ENCODE data around the gene RPL35. TPM values are rescaled to one million over a fixed set of nuclear protein-coding genes. Genes with fewer than 3 reads are reported as not detected.
"Not testable (repeated sequence)": the region's sequence is repeated elsewhere in the genome, so short reads cannot be mapped to it uniquely, and the experiment has no call there.

RPL35 gene
- total RNA-seq, 2 experiments from 2014 or later = 2,220 to 2,231 TPM

- H3K4me3 Mint-ChIP-seq = no peak overlapping the region
- no peaks in the 10 kb centered on the region for H3K36me3 Mint-ChIP-seq
- peaks cover 24% of the 10 kb centered on the region for H3K27me3 Mint-ChIP-seq
- no peaks in the 10 kb centered on the region for H3K4me1 Mint-ChIP-seq
- DNase-seq = no peak
- no peaks in the 10 kb centered on the region for H3K9me3 Mint-ChIP-seq
- no peak overlapping the region for H3K27ac Mint-ChIP-seq
These were observed 14.8 kb downstream of the RPL35 start for GRCh38 chr9:124846969-124847368.

- DNase-seq, H3K4me3 Mint-ChIP-seq, H3K4me1 Mint-ChIP-seq, H3K27ac Mint-ChIP-seq, H3K36me3 Mint-ChIP-seq, H3K9me3 Mint-ChIP-seq: not testable (repeated sequence)
- H3K27me3 Mint-ChIP-seq = peaks cover 23% of the 10 kb centered on the region
These were observed 15.3 kb downstream of the RPL35 start for GRCh38 chr9:124846467-124846866.

DNA sequence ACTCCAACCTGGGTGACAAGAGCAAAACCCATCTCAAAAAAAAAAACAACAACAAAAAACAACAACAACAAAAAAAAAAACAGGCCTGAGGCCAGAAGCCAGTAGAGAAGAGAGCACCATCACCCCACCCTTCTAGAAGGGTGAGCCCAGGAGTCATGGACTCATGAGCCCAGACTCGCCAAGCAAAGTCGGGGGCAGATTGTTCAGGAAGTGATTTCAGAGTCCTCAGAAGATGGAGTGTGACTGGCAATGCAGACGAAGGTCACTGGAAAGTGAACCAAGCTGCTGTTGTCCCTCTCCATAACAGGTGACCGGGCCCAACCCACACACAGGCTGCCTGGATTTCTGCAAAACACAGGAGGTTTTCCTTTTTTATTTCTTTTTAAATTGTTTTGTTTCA lies 17.5 kb downstream of the RPL35 start:
- Mint-ChIP-seq H3K4me1 (no peaks in the 10 kb centered on the region), H3K36me3 (no peaks in the 10 kb centered on the region), H3K27me3 (peaks cover 26% of the 10 kb centered on the region), H3K9me3 (no peaks in the 10 kb centered on the region), H3K4me3 (no peak overlapping the region), H3K27ac (no peak overlapping the region)
- no peak for DNase-seq

DNA sequence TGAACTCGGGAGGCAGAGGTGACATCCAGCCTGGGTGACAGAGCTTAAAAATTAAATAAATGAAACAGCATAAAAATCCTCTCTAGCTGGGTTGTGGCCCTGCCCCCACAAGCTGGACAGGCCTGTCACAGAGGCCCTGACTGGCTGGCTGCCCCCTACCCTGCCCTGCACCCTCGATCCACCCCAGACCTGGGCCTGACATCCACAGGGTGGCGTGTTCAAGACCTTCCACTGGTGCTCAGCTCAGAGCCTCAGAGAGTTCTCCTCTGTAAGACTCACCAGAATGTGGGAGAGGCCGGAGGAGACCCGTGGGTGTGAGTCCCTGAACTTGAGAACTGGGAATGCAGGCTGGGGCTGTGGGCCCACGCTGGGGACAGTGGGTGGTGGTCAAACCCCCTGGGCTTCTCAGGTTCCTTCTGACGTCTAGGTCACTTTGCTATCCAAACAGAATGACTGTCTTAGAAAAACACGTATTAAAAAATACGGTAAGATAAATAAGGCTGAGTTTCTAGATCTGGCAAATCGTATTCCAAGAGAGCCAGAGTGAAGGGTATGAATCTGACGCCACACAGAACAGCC lies 18.2 kb downstream of the RPL35 start:
- H3K4me1 Mint-ChIP-seq = no peaks in the 10 kb centered on the region
- no peak overlapping the region for H3K27ac Mint-ChIP-seq
- H3K36me3 Mint-ChIP-seq = no peaks in the 10 kb centered on the region
- no peaks in the 10 kb centered on the region for H3K9me3 Mint-ChIP-seq
- H3K4me3 Mint-ChIP-seq = no peak overlapping the region
- peaks cover 24% of the 10 kb centered on the region for H3K27me3 Mint-ChIP-seq
- DNase-seq = no peak

- Mint-ChIP-seq H3K27me3 (peaks cover 33% of the 10 kb centered on the region), H3K27ac (no peak overlapping the region), H3K4me1 (no peaks in the 10 kb centered on the region), H3K4me3 (no peak overlapping the region), H3K36me3 (no peaks in the 10 kb centered on the region), H3K9me3 (no peaks in the 10 kb centered on the region)
- no peak for DNase-seq
These were observed 20.5 kb downstream of the RPL35 start for GRCh38 chr9:124841075-124841821.

DNA sequence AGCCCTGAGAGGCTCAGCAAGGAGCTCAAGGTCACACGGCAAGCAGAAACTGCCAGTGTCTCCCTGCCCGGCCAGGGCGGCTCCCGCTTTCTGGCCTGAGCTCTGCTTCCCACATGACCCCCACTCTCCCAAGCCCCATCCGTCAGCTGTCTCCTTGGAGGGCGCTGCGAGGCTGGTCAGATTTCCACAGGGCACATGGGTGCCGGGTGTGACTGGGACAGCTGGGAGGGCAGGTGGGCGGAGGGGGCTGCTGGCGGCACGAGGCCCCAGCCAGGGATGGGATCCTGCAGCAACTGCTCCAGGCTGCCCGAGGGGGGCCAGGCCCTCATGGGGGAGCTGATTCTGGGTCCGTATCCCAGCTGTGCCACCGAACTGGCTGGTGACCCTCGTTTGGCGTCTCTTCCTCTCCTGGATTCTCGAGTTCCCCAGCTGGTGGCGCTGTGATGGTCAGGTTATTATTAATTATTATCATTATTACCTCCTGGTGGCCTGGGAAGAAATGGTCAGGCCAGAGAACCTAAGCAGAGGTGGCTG lies 21.4 kb downstream of the RPL35 start:
- Mint-ChIP-seq H3K27ac (no peak overlapping the region), H3K4me1 (no peaks in the 10 kb centered on the region), H3K27me3 (peaks cover 39% of the 10 kb centered on the region), H3K4me3 (no peak overlapping the region), H3K9me3 (no peaks in the 10 kb centered on the region), H3K36me3 (no peaks in the 10 kb centered on the region)
- no peak for DNase-seq

DNA sequence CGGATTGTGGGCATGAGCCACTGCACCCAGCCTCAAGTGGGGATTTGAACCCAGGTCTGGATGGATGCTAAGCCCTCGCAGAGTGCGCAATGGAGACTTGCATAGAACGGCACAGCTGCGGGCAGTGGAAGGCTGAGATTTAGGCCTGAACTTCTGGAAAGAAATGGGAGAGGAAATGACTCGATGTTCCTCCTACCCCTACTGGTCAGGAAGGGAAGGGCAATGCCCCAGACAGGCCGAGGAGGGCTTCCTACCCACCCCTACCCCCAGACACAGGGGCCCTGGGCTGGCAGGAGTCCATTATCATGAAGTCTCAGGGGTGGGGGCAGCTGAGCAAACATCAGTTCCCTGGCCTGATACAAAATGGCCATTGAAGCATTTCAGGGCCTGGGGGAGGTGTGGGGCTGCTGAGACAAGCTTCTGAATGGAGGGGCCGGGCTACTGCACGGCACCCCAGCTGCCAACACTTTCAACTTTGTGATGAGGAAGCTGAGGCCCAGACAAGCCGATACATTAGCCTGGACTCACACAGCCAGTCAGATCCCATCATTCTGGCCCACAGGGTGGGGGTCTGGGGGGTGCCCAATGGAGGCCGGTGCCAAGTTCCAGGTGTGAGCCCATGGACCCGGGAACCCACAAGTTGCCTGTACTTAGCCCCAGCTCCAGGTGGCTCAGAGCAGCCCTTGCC lies 22.0 kb downstream of the RPL35 start:
- DNase-seq = no peak
- Mint-ChIP-seq H3K9me3 (no peaks in the 10 kb centered on the region), H3K4me3 (no peak overlapping the region), H3K27me3 (peaks cover 40% of the 10 kb centered on the region), H3K27ac (no peak overlapping the region), H3K4me1 (no peaks in the 10 kb centered on the region), H3K36me3 (no peaks in the 10 kb centered on the region)

DNA sequence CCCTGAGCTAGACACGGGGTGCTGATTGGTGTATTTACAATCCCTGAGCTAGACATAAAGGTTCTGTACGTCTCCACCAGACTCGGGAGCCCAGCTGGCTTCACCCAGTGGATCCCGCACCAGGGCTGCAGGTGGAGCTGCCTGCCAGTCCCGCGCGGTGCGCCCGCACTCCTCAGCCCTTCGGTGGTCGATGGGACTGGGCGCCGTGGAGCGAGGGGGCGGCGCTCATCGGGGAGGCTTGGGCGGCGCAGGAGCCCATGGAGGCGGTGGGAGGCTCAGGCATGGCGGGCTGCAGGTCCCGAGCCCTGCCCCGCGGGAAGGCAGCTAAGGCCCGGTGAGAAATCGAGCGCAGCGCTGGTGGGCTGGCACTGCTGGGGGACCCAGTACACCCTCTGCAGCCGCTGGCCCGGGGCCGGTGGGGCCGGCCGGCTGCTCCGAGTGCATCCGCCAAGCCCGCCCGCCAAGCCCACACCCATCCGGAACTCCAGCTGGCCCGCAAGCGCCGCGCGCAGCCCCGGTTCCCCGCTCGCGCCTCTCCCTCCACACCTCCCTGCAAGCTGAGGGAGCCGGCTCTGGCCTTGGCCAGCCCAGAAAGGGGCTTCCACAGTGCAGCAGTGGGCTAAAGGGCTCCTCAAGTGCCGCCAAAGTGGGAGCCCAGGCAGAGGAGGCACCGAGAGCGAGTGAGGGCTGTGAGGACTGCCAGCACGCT lies 23.0 kb downstream of the RPL35 start:
- H3K4me3 Mint-ChIP-seq, H3K36me3 Mint-ChIP-seq, H3K9me3 Mint-ChIP-seq, H3K4me1 Mint-ChIP-seq, DNase-seq, H3K27ac Mint-ChIP-seq: not testable (repeated sequence)
- H3K27me3 Mint-ChIP-seq = peaks cover 44% of the 10 kb centered on the region

DNA sequence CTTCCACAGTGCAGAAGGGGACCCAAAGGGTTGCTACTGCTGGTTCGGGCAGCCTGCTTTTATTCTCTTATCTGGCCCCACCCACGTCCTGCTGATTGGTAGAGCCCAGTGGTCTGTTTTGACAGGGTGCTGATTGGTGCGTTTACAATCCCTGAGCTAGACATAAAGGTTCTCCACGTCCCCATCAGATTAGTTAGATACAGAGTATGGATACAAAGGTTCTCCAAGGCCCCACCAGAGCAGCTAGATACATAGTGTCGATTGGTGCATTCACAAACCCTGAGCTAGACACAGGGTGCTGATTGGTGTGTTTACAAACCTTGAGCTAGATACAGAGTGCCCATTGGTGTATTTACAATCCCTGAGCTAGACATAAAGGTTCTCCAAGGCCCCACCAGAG lies 23.6 kb downstream of the RPL35 start:
- not testable (repeated sequence) for H3K4me3 Mint-ChIP-seq

GRCh38 chr9:124835026-124835557 lies 26.7 kb downstream of the RPL35 start:
- no peak overlapping the region for H3K27ac Mint-ChIP-seq
- no peaks in the 10 kb centered on the region for H3K36me3 Mint-ChIP-seq
- H3K27me3 Mint-ChIP-seq = peaks cover 40% of the 10 kb centered on the region
- no peak for DNase-seq
- H3K4me1 Mint-ChIP-seq = no peaks in the 10 kb centered on the region
- no peaks in the 10 kb centered on the region for H3K9me3 Mint-ChIP-seq
- H3K4me3 Mint-ChIP-seq = no peak overlapping the region

More for the DNA sequence above, 23.6 kb downstream of the RPL35 start:
- not testable (repeated sequence) for H3K27ac Mint-ChIP-seq, H3K4me1 Mint-ChIP-seq, H3K9me3 Mint-ChIP-seq, DNase-seq, H3K36me3 Mint-ChIP-seq
- peaks cover 44% of the 10 kb centered on the region for H3K27me3 Mint-ChIP-seq

DNA sequence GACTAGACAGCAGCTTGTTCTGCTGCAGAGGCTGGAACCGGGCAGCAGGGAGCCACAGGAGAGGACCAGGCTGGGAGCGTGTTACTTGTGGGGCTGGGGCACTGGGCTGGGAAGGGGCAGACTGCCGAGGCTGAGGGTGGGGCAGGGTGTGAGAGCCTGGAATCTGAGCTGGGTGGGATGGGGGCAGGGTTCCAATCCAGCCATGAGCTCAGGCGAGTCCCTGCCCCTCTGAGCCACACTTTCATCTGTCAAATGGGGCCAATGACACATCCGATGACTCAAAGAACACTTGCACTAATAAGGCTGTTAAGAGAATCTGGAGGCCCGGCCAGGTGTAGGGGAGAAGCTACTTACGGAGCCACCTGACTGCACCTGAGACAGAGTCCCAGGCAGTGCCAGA lies 27.2 kb downstream of the RPL35 start:
- no peak for DNase-seq
- H3K36me3 Mint-ChIP-seq = no peaks in the 10 kb centered on the region
- no peaks in the 10 kb centered on the region for H3K4me1 Mint-ChIP-seq
- no peak overlapping the region for H3K4me3 Mint-ChIP-seq
- H3K27ac Mint-ChIP-seq = no peak overlapping the region
- H3K9me3 Mint-ChIP-seq = no peaks in the 10 kb centered on the region
- peaks cover 38% of the 10 kb centered on the region for H3K27me3 Mint-ChIP-seq

DNA sequence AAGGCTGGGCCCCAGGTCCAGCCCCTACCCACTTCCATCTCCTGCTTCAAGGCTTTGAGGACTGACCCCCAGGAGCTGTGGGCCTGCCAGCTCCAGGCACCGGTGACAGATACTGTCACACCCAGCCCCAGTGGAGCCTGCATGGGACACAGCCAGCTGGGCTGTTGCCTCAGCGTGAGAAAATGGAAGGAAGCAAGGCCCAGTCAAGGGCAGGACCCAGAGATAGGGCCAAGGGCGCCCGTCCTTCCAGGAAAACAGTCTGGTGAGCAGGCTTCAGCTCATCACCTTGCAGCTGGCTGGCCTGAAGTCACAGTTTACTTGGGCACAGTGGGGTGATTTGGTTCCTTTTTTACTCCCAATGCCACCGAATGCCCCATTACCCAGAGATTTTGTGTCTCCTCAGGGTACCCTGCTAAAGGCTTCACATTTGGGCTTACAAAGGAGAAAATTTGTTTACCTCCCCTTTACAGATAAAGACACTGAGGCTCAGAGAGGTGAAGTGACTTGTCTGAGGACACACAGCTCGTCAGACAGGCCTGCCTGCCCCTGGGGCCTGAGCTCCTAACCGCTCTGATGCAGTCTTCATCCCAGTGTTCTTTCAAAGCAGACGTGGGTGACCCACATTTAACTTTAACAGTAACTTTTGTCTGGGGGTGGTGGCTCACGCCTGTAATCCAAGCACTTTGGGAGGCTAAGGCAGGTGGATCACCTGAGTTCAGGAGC lies 30.0 kb downstream of the RPL35 start:
- Mint-ChIP-seq H3K4me1 (no peaks in the 10 kb centered on the region), H3K27ac (no peak overlapping the region), H3K9me3 (no peaks in the 10 kb centered on the region), H3K36me3 (no peaks in the 10 kb centered on the region), H3K4me3 (no peak overlapping the region), H3K27me3 (peaks cover 15% of the 10 kb centered on the region)
- DNase-seq = no peak

- Mint-ChIP-seq H3K27me3 (peaks cover 7% of the 10 kb centered on the region), H3K4me3 (no peak overlapping the region), H3K9me3 (peaks cover 3% of the 10 kb centered on the region), H3K36me3 (no peaks in the 10 kb centered on the region), H3K4me1 (no peaks in the 10 kb centered on the region), H3K27ac (no peak overlapping the region)
- DNase-seq = no peak
These were observed 31.2 kb downstream of the RPL35 start for GRCh38 chr9:124830593-124830992.

DNA sequence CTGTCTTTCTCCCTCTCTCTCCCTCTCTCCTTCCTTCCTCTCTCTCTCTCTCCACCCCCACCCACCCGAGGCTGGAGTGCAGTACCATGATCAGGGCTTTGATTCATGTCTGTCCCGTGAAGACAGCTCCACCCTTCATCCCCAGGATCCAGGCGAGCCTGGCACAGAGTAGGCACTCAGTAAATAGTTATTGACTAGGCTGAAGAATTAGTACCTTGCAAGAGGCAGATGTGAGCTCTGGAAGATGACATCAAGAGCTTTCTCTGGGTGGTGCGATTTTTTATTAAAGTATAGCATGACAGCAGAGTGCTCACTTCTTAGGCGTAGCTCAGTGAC lies 32.5 kb downstream of the RPL35 start:
- H3K4me3 Mint-ChIP-seq = no peak overlapping the region
- H3K4me1 Mint-ChIP-seq = no peaks in the 10 kb centered on the region
- no peaks in the 10 kb centered on the region for H3K27me3 Mint-ChIP-seq
- DNase-seq = no peak
- no peaks in the 10 kb centered on the region for H3K36me3 Mint-ChIP-seq
- no peak overlapping the region for H3K27ac Mint-ChIP-seq
- peaks cover 3% of the 10 kb centered on the region for H3K9me3 Mint-ChIP-seq
